Central memory CD4-positive, alpha-beta T cell (primary cell): Measurements from ENCODE around the gene UNC13A.
"Not testable (repeated sequence)": the region's sequence is repeated elsewhere in the genome, so short reads cannot be mapped to it uniquely, and the experiment has no call there.

ENCODE experiments used
- DNase-seq: peaks from one replicate; pipeline ENCODE4 v3.0.0; 2022

Gene UNC13A

DNA sequence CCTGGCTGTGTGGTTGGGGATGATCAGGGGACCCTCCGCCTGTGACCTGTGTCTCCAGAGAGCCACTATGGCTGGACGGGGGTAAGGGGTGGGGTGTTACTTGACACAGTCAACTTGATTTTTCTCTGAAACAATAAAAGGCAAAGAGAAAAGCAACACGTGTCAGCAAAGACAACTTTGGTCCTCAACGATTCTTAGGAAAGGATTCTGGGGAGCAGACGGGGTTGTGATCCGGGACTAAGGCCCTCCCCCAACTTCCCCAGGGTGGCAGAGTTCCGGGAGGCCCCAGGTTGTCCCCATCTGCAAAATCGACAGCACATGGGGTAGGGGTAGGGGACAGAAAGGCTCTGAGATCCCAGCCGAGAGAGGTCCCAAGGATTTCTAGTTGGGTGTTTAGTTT is 86.5 kb downstream of the UNC13A start:
- no peak for DNase-seq

GRCh38 chr19:17599780-17600179 is 88.4 kb downstream of the UNC13A start:
- no peak for DNase-seq

- DNase-seq, result no peak
Observed at GRCh38 chr19:17598953-17599352, 89.2 kb downstream of the UNC13A start.

DNA sequence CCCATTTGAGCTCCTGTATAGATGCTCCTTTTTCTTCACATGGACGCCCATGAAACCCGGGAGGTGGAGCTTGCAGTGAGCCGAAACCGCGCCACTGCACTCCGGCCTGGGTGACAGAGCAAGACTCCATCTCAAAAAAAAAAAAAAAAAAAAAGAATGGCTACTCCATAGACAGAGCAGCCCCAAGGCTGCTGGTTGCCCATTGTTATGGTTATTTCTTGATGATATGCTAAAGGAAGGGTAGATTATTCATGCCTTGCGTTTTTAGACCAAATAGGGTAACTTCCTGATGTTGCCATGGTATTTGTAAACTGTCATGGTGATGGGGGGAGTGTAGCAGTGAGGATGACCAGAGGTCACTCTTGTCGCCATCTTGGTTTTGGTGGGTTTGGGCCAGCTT is 90.1 kb downstream of the UNC13A start:
- not testable (repeated sequence) for DNase-seq

DNA sequence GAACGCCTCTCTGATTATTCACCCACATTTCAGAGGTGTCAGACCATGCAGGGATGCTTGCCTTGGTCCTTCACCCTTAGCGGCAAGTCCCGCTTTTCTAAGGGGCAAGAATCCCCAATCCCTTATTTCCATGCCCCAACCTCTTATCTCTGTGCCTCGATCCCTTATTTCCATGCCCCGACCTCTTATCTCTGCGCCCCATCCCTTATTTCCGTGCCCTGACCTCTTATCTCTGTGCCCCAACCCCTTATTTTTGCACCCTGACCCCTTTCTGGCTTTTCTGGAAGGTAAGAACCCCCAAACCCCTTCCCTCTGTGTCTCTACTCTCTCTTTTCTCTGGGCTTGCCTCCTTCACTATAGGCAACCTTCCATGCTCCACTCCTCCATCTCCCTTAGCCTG is 93.9 kb downstream of the UNC13A start:
- not testable (repeated sequence) for DNase-seq

DNA sequence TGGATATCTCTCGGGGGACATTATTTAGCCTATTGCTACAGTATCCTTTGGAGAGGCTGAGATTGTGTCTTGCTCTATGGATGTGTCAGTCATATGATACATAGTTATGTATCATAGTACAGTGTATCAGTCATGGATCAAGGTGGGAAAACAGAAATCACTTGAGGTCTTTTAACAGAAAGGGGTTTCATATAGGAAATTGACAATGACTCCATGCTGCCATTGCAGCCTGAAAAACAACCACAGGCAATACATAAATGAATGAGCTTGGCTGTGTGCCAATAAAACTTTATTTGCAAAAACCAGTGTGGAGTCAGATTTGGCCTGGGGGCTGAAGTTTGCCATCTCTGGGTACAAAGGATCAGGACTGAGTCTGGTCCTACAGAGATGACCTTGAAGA is 97.3 kb downstream of the UNC13A start:
- no peak for DNase-seq

GRCh38 chr19:17585395-17585794 is 102.8 kb downstream of the UNC13A start:
- DNase-seq, result not testable (repeated sequence)

DNA sequence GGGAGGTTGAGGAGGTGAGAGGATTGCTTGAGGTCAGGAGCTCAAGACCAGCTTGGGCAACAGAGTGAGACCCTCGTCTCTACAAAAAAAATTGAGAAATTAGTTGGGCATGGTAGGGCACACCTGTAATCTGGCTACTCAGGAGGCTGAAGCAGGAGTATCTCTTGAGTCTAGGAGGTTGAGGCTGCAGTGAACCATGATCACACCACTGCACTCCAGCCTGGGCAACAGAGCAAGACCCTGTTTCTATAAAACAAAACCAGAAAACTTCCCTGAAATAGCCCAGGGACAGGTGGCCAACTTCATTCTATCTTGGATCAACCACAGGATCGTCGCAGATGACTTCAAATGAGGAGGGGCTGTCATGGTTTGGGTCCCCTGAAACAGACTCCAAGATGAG is 104.0 kb downstream of the UNC13A start:
- no peak for DNase-seq

DNA sequence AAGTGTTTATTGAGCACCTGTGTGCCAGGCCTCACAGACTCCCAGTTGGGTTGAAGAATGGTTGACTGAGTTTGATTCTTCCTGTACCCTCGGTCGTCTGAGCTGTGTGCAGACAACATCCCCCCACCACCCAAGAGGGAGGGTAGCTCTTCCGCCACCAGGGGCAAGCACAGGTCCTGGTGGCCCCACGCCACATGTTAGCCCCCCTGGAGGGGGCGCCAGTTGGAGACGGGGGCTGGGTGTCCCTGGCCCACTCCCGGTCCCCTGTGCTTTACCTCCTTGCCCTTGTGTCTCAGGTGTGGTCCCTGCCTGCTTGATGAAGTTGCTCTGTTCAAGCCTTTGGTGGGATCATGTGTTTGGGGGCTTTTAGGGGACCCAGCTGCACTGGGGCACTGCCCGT is 105.5 kb downstream of the UNC13A start:
- DNase-seq, result no peak

DNA sequence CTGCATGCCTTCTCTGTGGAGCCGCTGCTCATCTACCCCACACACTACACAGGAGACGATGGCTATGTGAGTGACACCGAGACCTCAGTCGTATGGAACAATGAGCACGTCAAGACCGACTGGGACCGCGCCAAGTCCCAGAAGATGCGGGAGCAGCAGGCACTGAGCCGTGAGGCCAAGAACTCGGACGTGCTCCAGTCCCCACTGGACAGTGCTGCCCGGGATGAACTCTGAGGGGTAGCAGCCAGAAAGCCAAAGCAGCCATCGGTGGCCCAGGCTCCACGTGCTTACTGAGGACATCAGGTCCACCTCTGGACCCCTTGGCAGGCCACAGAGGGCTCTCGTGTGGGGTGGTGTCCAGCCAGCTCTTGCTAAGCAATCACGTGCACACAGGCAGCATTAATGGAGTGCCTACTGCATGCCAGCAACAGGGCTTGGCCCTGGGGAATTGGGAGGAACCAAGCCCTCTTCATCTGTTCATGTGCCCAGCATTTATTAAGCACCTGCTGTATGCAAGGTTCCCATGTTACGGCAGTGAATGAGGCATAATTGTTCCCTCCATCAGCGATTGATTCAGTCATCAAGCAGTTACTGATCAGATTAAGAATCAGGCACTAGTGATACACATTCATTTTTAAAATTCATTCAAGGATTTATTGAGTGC is 106.8 kb downstream of the UNC13A start:
- no peak for DNase-seq

DNA sequence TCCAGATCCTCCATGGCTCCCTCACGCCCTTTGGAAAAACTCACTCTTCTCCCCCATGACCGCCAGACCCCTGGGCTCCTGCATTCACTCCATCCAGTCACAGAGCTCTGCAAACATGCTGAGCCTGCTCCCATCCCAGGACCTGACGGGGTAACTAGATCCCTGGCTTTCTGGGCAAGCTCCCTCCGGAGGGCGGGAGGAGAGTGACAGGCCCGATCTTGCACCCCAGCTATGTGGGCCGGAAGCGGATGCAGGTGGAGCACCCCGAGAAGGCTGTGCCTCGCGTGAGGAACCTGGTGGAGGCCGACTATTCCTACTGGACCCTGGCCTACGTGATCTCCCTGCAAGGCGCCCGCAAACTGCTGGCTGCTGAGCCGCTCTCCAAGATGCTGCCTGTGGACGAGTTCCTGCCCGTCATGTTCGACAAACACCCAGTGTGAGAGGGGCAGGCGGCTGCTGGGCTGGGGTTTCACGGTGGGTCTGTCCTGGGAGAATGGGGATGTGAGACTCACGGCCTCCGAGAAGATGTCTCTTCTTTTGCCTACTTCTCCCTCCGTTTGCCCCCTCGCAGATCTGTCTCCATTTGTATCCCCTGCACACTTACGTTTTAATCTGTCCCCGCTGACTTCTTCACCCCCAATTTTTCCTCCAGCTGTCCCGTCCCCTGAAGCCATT is 107.5 kb downstream of the UNC13A start:
- no peak for DNase-seq

DNA sequence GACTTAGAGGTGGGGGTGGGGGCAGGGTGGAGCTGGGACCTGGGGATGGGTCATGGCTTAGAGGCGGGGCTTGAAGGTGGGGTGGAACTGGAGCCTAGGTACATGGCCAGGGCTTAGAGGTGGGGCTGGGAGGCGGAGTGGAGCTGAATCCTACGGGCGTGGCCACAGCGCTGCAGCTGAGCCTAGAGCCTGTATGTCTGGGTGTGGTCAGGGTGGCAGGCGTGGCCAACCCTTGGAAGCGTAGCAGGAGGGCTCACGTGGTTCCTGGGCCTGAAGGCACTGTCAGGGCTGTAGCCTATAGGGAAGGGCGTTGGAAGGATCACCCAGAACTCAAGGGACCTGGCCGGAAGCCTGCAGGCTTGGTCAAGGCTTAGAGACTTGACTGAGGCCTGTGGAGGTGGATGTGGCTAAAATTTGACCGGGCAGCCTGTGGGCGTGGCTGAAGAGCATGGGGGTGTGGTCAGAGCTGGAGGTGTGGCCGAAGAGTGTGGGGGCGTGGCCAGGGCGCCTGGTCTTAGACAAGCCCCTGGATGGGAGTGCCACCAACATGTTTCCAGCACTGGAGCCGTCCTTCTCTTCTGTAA is 108.4 kb downstream of the UNC13A start:
- DNase-seq, result no peak

DNA sequence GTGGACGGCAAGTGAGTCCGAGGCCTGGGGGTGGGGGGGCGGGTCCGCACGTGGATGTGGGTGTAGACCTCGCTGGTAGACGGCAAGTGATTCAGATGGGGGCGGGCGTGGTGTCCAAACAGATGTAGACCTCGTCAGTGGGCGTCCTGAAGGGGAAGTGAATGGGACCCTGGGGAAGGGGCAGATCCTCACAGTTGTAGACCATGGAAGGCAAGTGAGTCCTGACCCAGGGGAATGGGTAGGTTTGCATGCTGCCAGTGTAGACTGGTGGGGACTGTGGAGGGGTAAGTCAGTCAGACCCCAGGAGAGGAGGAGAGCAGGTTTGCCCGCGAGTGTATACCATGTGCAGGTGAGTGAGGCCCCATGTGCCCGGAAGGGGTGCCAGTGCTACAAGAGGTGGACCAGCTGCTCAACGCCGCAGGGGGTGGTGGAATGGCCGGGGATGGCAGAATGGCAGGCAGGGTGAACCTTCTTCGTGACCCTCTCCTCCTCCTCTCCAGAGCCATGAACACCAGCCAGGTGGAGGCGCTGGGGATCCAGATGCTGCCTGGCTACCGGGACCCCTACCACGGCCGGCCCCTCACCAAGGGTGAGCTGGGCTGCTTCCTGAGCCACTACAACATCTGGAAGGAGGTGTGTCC is 110.6 kb downstream of the UNC13A start:
- no peak for DNase-seq

DNA sequence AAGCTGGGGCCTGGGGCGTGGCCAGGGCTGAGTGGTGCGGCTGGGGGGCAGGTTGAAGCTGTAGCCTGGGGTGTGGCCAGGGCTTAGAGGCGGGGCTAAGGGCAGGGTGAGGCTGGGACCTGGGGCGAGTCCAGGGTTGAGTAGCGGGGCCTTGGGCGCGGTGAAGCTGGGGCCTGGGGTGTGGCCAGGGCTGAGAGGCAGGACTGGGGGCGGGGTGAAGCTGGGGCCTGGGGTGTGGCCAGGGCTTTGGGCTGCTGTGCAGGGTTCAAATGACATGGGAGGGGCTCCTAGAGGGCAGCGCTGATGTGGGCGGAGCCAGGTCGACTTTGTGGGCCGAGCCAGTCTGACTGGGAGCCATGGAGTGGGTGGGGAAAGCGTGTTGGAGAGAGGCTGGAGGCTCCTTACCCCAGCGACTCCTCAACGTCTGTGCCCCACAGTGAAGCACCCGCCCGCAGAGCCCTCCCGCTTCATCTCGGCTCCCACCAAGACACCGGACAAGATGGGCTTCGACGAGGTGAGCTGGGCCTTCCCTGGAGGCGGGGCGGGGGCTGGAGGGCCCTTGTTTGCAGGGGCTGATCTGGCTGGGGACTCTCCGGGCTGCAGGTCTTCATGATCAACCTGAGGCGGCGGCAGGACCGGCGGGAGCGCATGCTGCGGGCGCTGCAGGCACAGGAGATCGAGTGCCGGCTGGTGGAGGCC is 111.2 kb downstream of the UNC13A start:
- DNase-seq, result no peak

GRCh38 chr19:17575871-17576757 is 112.0 kb downstream of the UNC13A start:
- no peak for DNase-seq

GRCh38 chr19:17572638-17573037 is 115.5 kb downstream of the UNC13A start:
- no peak for DNase-seq

- DNase-seq, result no peak
Observed at GRCh38 chr19:17570791-17571190, 117.4 kb downstream of the UNC13A start.

GRCh38 chr19:17570291-17570690 is 117.9 kb downstream of the UNC13A start:
- DNase-seq, result not testable (repeated sequence)

- no peak for DNase-seq
Observed at GRCh38 chr19:17567940-17568339, 120.2 kb downstream of the UNC13A start.

GRCh38 chr19:17565611-17566010 is 122.5 kb downstream of the UNC13A start:
- no peak for DNase-seq

- DNase-seq, result no peak
Observed at GRCh38 chr19:17564781-17565180, 123.4 kb downstream of the UNC13A start.

GRCh38 chr19:17562561-17562960 is 125.6 kb downstream of the UNC13A start:
- DNase-seq, result no peak
